Liver (tissue), 9 donors: ENCODE results near the gene EML5. TPM values are rescaled to one million over a fixed set of nuclear protein-coding genes. Genes with fewer than 3 reads are reported as not detected.

ENCODE experiments used
- DNase-seq: peaks from one replicate; pipeline ENCODE4 v3.0.0-alpha.2; 2017; ENCODE audit warnings: low spot score
- H3K27ac ChIP-seq, 2 donors: one replicate each; pipeline ENCODE4 v1.7.0; 2013; ENCODE audit warnings: inconsistent platforms in 2 of 2, low read length in 2 of 2, control low read depth in 1 of 2, low read depth in 1 of 2, mild to moderate bottlenecking in 1 of 2
- H3K27me3 ChIP-seq, 4 donors: one replicate each; pipeline versions ENCODE4 v1.6.1 to v1.7.0; 2013; ENCODE audit warnings: low read length in 3 of 4, inconsistent platforms in 1 of 4, mild to moderate bottlenecking in 1 of 4, moderate library complexity in 1 of 4; ENCODE audit not compliant: control insufficient read depth in 4 of 4, insufficient read depth in 4 of 4
- H3K36me3 ChIP-seq, 4 donors: one replicate each; pipeline versions ENCODE4 v1.6.1 to v1.7.0; 2013; ENCODE audit warnings: low read length in 3 of 4, mild to moderate bottlenecking in 3 of 4, low read depth in 1 of 4, moderate library complexity in 1 of 4; ENCODE audit not compliant: control insufficient read depth in 4 of 4, insufficient read depth in 3 of 4
- H3K4me1 ChIP-seq, 4 donors: one replicate each; pipeline versions ENCODE4 v1.6.1 to v1.7.0; 2013; ENCODE audit warnings: low read length in 3 of 4, mild to moderate bottlenecking in 3 of 4, moderate library complexity in 1 of 4; ENCODE audit not compliant: control insufficient read depth in 4 of 4, insufficient read depth in 4 of 4
- H3K4me3 ChIP-seq, 3 donors: one replicate each; pipeline versions ENCODE4 v1.6.1 to v1.7.0; 2013; ENCODE audit warnings: low read length in 3 of 3, control low read depth in 1 of 3, low read depth in 1 of 3, mild to moderate bottlenecking in 1 of 3
- H3K9ac ChIP-seq, 2 donors: one replicate each; pipeline ENCODE4 v1.7.0; 2013; ENCODE audit warnings: low read length in 2 of 2, mild to moderate bottlenecking in 2 of 2, moderate library complexity in 2 of 2, control low read depth in 1 of 2, low read depth in 1 of 2
- H3K9me3 ChIP-seq, 4 donors: one replicate each; pipeline versions ENCODE4 v1.6.1 to v1.7.0; 2013; ENCODE audit warnings: low read length in 3 of 4; ENCODE audit not compliant: control insufficient read depth in 4 of 4
- ATF3 ChIP-seq: IDR thresholded peaks from 2 replicates; pipeline ENCODE4 v1.6.1; 2016; ENCODE audit warnings: antibody characterized with exemption
- CTCF ChIP-seq: fragments of 150-350 bp; IDR thresholded peaks from 2 replicates; pipeline ENCODE4 v1.5.1; 2017; ENCODE audit warnings: improper control_type of control experiment, low read depth, low read length; ENCODE audit not compliant: missing input control
- EGR1 ChIP-seq, 2 donors: IDR thresholded peaks; 2 replicates each; pipeline ENCODE4 v1.6.1; 2016 to 2018; ENCODE audit warnings: antibody characterized with exemption in 2 of 2, low read depth in 2 of 2
- FOXA1 ChIP-seq: IDR thresholded peaks from 2 replicates; pipeline ENCODE4 v1.6.1; 2016; ENCODE audit warnings: antibody characterized with exemption
- FOXA2 ChIP-seq: IDR thresholded peaks from 2 replicates; pipeline ENCODE4 v1.6.1; 2016; ENCODE audit warnings: antibody characterized with exemption
- GABPA ChIP-seq, 2 donors: IDR thresholded peaks in 1 of 2; conservative IDR thresholded peaks in 1 of 2; 2 replicates each; pipeline ENCODE4 v1.6.1; 2016; ENCODE audit warnings: antibody characterized with exemption in 2 of 2, mild to moderate bottlenecking in 1 of 2, moderate library complexity in 1 of 2
- JUND ChIP-seq, 2 donors: IDR thresholded peaks; 2 replicates each; pipeline ENCODE4 v1.6.1; 2016; ENCODE audit warnings: antibody characterized with exemption in 2 of 2
- MAX ChIP-seq: IDR thresholded peaks from 2 replicates; pipeline ENCODE4 v1.6.1; 2016; ENCODE audit warnings: antibody characterized with exemption
- NR2F2 ChIP-seq: IDR thresholded peaks from 2 replicates; pipeline ENCODE4 v1.6.1; 2016; ENCODE audit warnings: antibody characterized with exemption
- RAD21 ChIP-seq, 2 donors: IDR thresholded peaks; 2 replicates each; pipeline ENCODE4 v1.6.1; 2016; ENCODE audit warnings: antibody characterized with exemption in 2 of 2, mild to moderate bottlenecking in 2 of 2
- REST ChIP-seq: IDR thresholded peaks from 2 replicates; pipeline ENCODE4 v1.6.1; 2016; ENCODE audit warnings: antibody characterized with exemption, mild to moderate bottlenecking
- YY1 ChIP-seq: IDR thresholded peaks from 2 replicates; pipeline ENCODE4 v1.6.1; 2016; ENCODE audit warnings: antibody characterized with exemption, mild to moderate bottlenecking
- WGBS: extraction: QIAGEN DNeasy Blood & Tissue Kit; methylation state at CpG from one replicate; pipeline ENCODE4 v1.1.7; 2013; 5-methylcytosine and 5-hydroxymethylcytosine counted together
- polyA plus RNA-seq, 2 donors: library from polyadenylated mRNA; stranded (reverse) in 1 of 2; unstranded in 1 of 2; fragments of 200-250 nt in 1 of 2; fragments of >200 nt in 1 of 2; fragmentation: Nextera tagmentation in 1 of 2; extraction: Ambion mirVana in 1 of 2; gene quantifications; one replicate each; pipeline versions ENCODE4 v1.2.1 to v1.2.3, GENCODE V29; 2013 to 2015
- total RNA-seq, 2 donors: library from RNA; depleted of rRNA; stranded (reverse); fragments of >200 nt; gene quantifications; one replicate each; pipeline ENCODE4 v1.2.3, GENCODE V29; 2014
- donor health status: healthy.
- donor health status: healthy.
- donor health status: healthy.
- donor health status: healthy.
- donor health status: healthy.

EML5 gene
- total and polyA plus RNA-seq, 4 donors, result 0.09 to 3.8 (median 0.55) TPM

GRCh38 chr14:88599761-88600439 is 192.9 kb downstream of the EML5 start:
- TF ChIP-seq FOXA2 (no peak), CTCF (no peak), REST (no peak), GABPA (IDR thresholded peaks at IDR 0.05 in 1 of 2, conservative IDR thresholded peaks at IDR 0.05 in 1 of 2) (no peak), MAX (no peak), JUND (IDR thresholded peaks at IDR 0.05) (no peak), YY1 (no peak), FOXA1 (no peak)
- H3K4me1 ChIP-seq, result peaks cover 0 to 2% (median under 1%) of the 10 kb centered on the region in 4 donors
- no peaks in the 10 kb centered on the region for H3K27me3 ChIP-seq
- 88% methylated on average over 10 of the region's 10 CpGs for WGBS
- no peak overlapping the region for H3K27ac ChIP-seq
- DNase-seq, result no peak
- H3K4me3 ChIP-seq, result no peak overlapping the region
- H3K9me3 ChIP-seq, result no peaks in the 10 kb centered on the region
- H3K9ac ChIP-seq, result no peak overlapping the region
- peaks cover 2 to 79% (median 60%) of the 10 kb centered on the region in 4 donors for H3K36me3 ChIP-seq

- H3K4me1 ChIP-seq, result peaks cover 0 to 2% (median under 1%) of the 10 kb centered on the region in 4 donors
- H3K36me3 ChIP-seq, result peaks cover 2 to 76% (median 58%) of the 10 kb centered on the region in 4 donors
- H3K4me3 ChIP-seq, result no peak overlapping the region
- TF ChIP-seq JUND (IDR thresholded peaks at IDR 0.05), result no peak
- no peak for TF ChIP-seq NR2F2
- no peak for TF ChIP-seq RAD21 (IDR thresholded peaks at IDR 0.05)
- TF ChIP-seq FOXA1, result no peak
- TF ChIP-seq EGR1 (IDR thresholded peaks at IDR 0.05; ENCODE audit: low read depth in 2 of 2), result no peak
- no peak for TF ChIP-seq YY1
- no peak for TF ChIP-seq ATF3
- no peak for TF ChIP-seq FOXA2
- no peak overlapping the region for H3K9ac ChIP-seq
- H3K27ac ChIP-seq, result no peak overlapping the region
- no peak for DNase-seq
- H3K9me3 ChIP-seq, result no peaks in the 10 kb centered on the region
- WGBS, result 93% methylated on average over 8 of the region's 8 CpGs
- no peaks in the 10 kb centered on the region for H3K27me3 ChIP-seq
Observed at GRCh38 chr14:88599326-88599725, 193.4 kb downstream of the EML5 start.
